ENCODE measurements around the gene ZBTB2.
"Not testable (repeated sequence)": the region's sequence is repeated elsewhere in the genome, so short reads cannot be mapped to it uniquely, and the experiment has no call there.

Gene ZBTB2

GRCh38 chr6:151374036-151374683 is 17.2 kb downstream of the ZBTB2 start:
- H3K4me3 ChIP-seq (ENCODE audit: low read depth, low read length): no peak overlapping the region
- no peak for TF ChIP-seq CTCF (IDR thresholded peaks at IDR 0.05; ENCODE audit: low read depth, low read length)

GRCh38 chr6:151372164-151372563 is 19.2 kb downstream of the ZBTB2 start:
- TF ChIP-seq CTCF (IDR thresholded peaks at IDR 0.05; ENCODE audit: low read depth, low read length): no peak
- H3K4me3 ChIP-seq (ENCODE audit: low read depth, low read length): no peak overlapping the region

GRCh38 chr6:151370509-151371078 is 20.8 kb downstream of the ZBTB2 start:
- no peak for TF ChIP-seq CTCF (IDR thresholded peaks at IDR 0.05; ENCODE audit: low read depth, low read length)

GRCh38 chr6:151365233-151365632 is 26.1 kb downstream of the ZBTB2 start:
- TF ChIP-seq CTCF (IDR thresholded peaks at IDR 0.05; ENCODE audit: low read depth, low read length): no peak
- no peak overlapping the region for H3K4me3 ChIP-seq (ENCODE audit: low read depth, low read length)

More at GRCh38 chr6:151370509-151371078, 20.8 kb downstream of the ZBTB2 start:
- no peak overlapping the region for H3K4me3 ChIP-seq (ENCODE audit: low read depth, low read length)

- TF ChIP-seq CTCF (IDR thresholded peaks at IDR 0.05; ENCODE audit: low read depth, low read length): no peak
Measured at GRCh38 chr6:151359486-151359885, 31.9 kb downstream of the ZBTB2 start.

GRCh38 chr6:151358475-151358874 is 32.9 kb downstream of the ZBTB2 start:
- H3K4me3 ChIP-seq (ENCODE audit: low read depth, low read length): no peak overlapping the region
- no peak for TF ChIP-seq CTCF (IDR thresholded peaks at IDR 0.05; ENCODE audit: low read depth, low read length)

More at GRCh38 chr6:151359486-151359885, 31.9 kb downstream of the ZBTB2 start:
- no peak overlapping the region for H3K4me3 ChIP-seq (ENCODE audit: low read depth, low read length)

- no peak overlapping the region for H3K4me3 ChIP-seq (ENCODE audit: low read depth, low read length)
- no peak for TF ChIP-seq CTCF (IDR thresholded peaks at IDR 0.05; ENCODE audit: low read depth, low read length)
Measured at GRCh38 chr6:151357758-151358436, 33.5 kb downstream of the ZBTB2 start.

- not testable (repeated sequence) for H3K4me3 ChIP-seq (ENCODE audit: low read depth, low read length)
Measured at GRCh38 chr6:151356983-151357382, 34.4 kb downstream of the ZBTB2 start.
